Tibial nerve (tissue), 4 donors: Measurements from ENCODE around the gene RSPH1.

ENCODE experiments used
- CTCF ChIP-seq, 5 experiments: fragments of 200-600 bp in 3 of 5; fragments of 450-650 bp in 2 of 5; sonication (generic) in 3 of 5; IDR thresholded peaks; one replicate each; pipeline ENCODE4 v1.5.1; 2016 to 2019; ENCODE audit warnings: antibody characterized with exemption in 5 of 5, mild to moderate bottlenecking in 3 of 5, moderate library complexity in 2 of 5
- EP300 ChIP-seq, 2 donors: sonication (generic); formaldehyde crosslinking; IDR thresholded peaks; one replicate each; pipeline ENCODE4 v1.6.1; 2017; ENCODE audit warnings: antibody characterized with exemption in 2 of 2, mild to moderate bottlenecking in 1 of 2

DNA sequence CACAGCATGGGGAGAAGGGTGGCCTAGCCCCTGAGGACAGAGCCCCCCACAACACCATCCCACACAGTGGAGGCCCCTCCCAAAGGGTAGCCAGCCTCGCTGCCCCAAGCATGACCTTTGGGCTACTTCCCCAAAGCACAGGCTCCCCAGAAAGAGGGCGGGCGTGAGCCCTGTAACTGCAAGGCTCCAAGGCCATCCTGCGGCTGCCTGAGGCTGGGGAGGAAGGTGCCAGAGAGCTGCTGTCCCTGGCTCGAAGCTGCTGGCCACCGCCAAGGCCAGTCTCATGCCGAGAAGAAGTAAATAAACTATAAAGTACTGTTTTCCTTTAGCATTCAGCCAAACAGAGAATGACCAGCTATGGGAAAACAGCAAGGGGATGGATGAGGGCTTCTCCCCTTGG, 64.8 kb downstream of the RSPH1 start:
- TF ChIP-seq CTCF (IDR thresholded peaks at IDR 0.05), result no peak
- TF ChIP-seq EP300 (IDR thresholded peaks at IDR 0.05), result no peak
